Keratinocyte (primary cell): ENCODE data around the gene EMX2. TPM values are rescaled to one million over a fixed set of nuclear protein-coding genes. Genes with fewer than 3 reads are reported as not detected.

Experiments used
- DNase-seq: peaks from one replicate; pipeline ENCODE4 v3.0.0-alpha.2; 2011; ENCODE audit warnings: low read depth, missing footprints, low spot score
- FAIRE-seq: peaks from 2 replicates; lab custom pipeline; 2011; peaks lifted over from hg19 to GRCh38; lab: Jason Lieb, UNC
- H2AFZ ChIP-seq: 2 replicates; pipeline ENCODE4 v1.6.0; 2012; ENCODE audit warnings: low read length, control low read depth, inconsistent platforms; ENCODE audit not compliant: control insufficient read depth
- H3K27ac ChIP-seq: 2 replicates; pipeline ENCODE4 v1.5.1; 2011; ENCODE audit warnings: low read length; ENCODE audit not compliant: control insufficient read depth, insufficient read depth
- H3K27me3 ChIP-seq: 3 replicates; pipeline ENCODE4 v1.6.0; 2011; ENCODE audit warnings: low read length; ENCODE audit not compliant: control insufficient read depth, insufficient read depth; ENCODE audit errors: extremely low read depth
- H3K36me3 ChIP-seq, 2 experiments: 2 replicates in 1 of 2; 3 replicates in 1 of 2; pipeline ENCODE4 v1.5.1; 2011; ENCODE audit warnings: low read length in 2 of 2, mild to moderate bottlenecking in 1 of 2; ENCODE audit not compliant: control insufficient read depth in 2 of 2, insufficient read depth in 2 of 2; ENCODE audit errors: extremely low read depth in 1 of 2
- H3K4me1 ChIP-seq: 3 replicates; pipeline ENCODE4 v1.5.1; 2011; ENCODE audit warnings: low read length; ENCODE audit not compliant: control insufficient read depth, insufficient read depth; ENCODE audit errors: extremely low read depth
- H3K4me2 ChIP-seq: 3 replicates; pipeline ENCODE4 v1.6.0; 2011; ENCODE audit warnings: low read depth, low read length; ENCODE audit not compliant: control insufficient read depth, insufficient read depth; ENCODE audit errors: extremely low read depth
- H3K4me3 ChIP-seq, 3 experiments: fragments of 200-600 bp in 1 of 3; sonication (generic) in 1 of 3; 2 replicates in 2 of 3; 3 replicates in 1 of 3; pipeline ENCODE4 v1.5.1; 2011 to 2016; ENCODE audit warnings: low read length in 3 of 3, mild to moderate bottlenecking in 3 of 3, control low read depth in 2 of 3, inconsistent platforms in 1 of 3, low read depth in 1 of 3, mixed read lengths in 1 of 3, mixed run types in 1 of 3, moderate library complexity in 1 of 3; ENCODE audit not compliant: control insufficient read depth in 2 of 3, insufficient read depth in 2 of 3; ENCODE audit errors: extremely low read depth in 1 of 3
- H3K79me2 ChIP-seq: 2 replicates; pipeline ENCODE4 v1.6.0; 2012; ENCODE audit warnings: low read length; ENCODE audit not compliant: control insufficient read depth, insufficient read depth
- H3K9ac ChIP-seq: 3 replicates; pipeline ENCODE4 v1.6.0; 2011; ENCODE audit warnings: low read length; ENCODE audit not compliant: control insufficient read depth, insufficient read depth; ENCODE audit errors: extremely low read depth
- H3K9me1 ChIP-seq: 3 replicates; pipeline ENCODE4 v1.6.0; 2011; ENCODE audit warnings: low read length; ENCODE audit not compliant: control insufficient read depth, insufficient read depth; ENCODE audit errors: extremely low read depth
- H3K9me3 ChIP-seq: 2 replicates; pipeline ENCODE4 v1.5.1; 2012; ENCODE audit warnings: low read depth, low read length; ENCODE audit not compliant: control insufficient read depth
- H4K20me1 ChIP-seq: 3 replicates; pipeline ENCODE4 v1.6.0; 2011; ENCODE audit warnings: low read length; ENCODE audit not compliant: control insufficient read depth, insufficient read depth; ENCODE audit errors: extremely low read depth
- CTCF ChIP-seq, 3 experiments: IDR thresholded peaks in 1 of 3; conservative IDR thresholded peaks in 1 of 3; optimal IDR thresholded peaks in 1 of 3; 2 replicates in 2 of 3; 3 replicates in 1 of 3; pipeline versions ENCODE3 to v1.5.1; 2011; ENCODE audit warnings: low read length in 3 of 3, mild to moderate bottlenecking in 3 of 3, moderate library complexity in 2 of 3, control low read depth in 1 of 3, inconsistent platforms in 1 of 3; ENCODE audit not compliant: insufficient read depth in 2 of 3; ENCODE audit errors: extremely low read depth in 1 of 3
- EZH2 ChIP-seq: IDR thresholded peaks from one replicate; pipeline ENCODE4 v1.6.1; 2012; ENCODE audit warnings: inconsistent platforms, mild to moderate bottlenecking, low read length, moderate library complexity
- dilution Hi-C: fragments of 300-500 bp; cut with MboI; formaldehyde crosslinking; loops from one replicate; pipeline ENCODE4 v1.7.0; 2020; ENCODE audit warnings: low sequenced_read_pairs; ENCODE audit not compliant: extremely low pct_ligation_motif_present
- polyA plus RNA-seq, 5 experiments: library from polyadenylated mRNA; depleted of rRNA in 3 of 5; stranded (reverse) in 3 of 5; stranded (forward) in 1 of 5; unstranded in 1 of 5; fragments of >200 nt; gene quantifications; 1 replicate in 1 of 5; 2 replicates in 3 of 5; 3 replicates in 1 of 5; pipeline versions ENCODE4 v1.2.1 to v1.2.3, GENCODE V29; 2011 to 2012; ENCODE audit warnings: missing spikeins in 2 of 5, low read depth in 1 of 5, low replicate concordance in 1 of 5

EMX2 gene
- polyA plus RNA-seq, 1 donor (not counting 4 experiments of a cell fraction or from before 2014, with no cell fraction given): 2.8 TPM

GRCh38 chr10:117560942-117561341, 18.4 kb downstream of the EMX2 start:
- dilution Hi-C loops: no loop called here
- H2AFZ ChIP-seq: no peak overlapping the region
- H3K4me1 ChIP-seq: no peaks in the 10 kb centered on the region
- no peaks in the 10 kb centered on the region for H3K79me2 ChIP-seq
- DNase-seq (no peak), FAIRE-seq (no peak)
- H3K4me3 ChIP-seq: no peak overlapping the region
- H3K9me3 ChIP-seq: no peaks in the 10 kb centered on the region
- H3K9ac ChIP-seq: no peak overlapping the region
- TF ChIP-seq EZH2 (no peak), CTCF (optimal IDR thresholded peaks at IDR 0.05 in 1 of 3, IDR thresholded peaks at IDR 0.05 in 1 of 3, conservative IDR thresholded peaks at IDR 0.05 in 1 of 3; ENCODE audit: extremely low read depth in 1 of 3, insufficient read depth in 2 of 3, low read length in 3 of 3) (no peak)
- no peaks in the 10 kb centered on the region for H3K36me3 ChIP-seq
- no peaks in the 10 kb centered on the region for H4K20me1 ChIP-seq
- no peak overlapping the region for H3K4me2 ChIP-seq
- H3K27ac ChIP-seq: no peak overlapping the region
- H3K27me3 ChIP-seq: peaks cover 1% of the 10 kb centered on the region
- H3K9me1 ChIP-seq: no peaks in the 10 kb centered on the region

DNA sequence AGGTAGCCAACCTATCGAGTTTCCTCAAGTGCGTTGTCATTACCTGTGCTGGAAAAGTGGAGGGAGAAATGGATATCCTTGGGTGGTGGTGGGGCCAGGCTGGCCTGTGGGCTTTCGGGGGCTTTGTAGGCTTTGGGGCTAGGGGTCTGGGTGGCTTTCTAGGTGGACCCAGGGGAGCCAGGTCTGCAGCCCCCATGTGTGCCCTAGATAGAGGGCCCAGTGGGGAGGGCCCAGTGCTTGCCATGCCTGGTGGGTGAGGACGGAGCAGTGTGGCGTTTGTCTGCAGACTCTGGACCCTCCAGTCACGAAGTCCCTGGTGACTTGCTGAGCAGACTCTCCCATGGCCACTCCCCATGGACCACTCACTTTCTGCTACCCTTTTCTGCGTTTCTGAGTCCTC, 19.7 kb downstream of the EMX2 start:
- Histone ChIP-seq H3K9me1 (no peaks in the 10 kb centered on the region), H3K27ac (no peak overlapping the region), H3K9me3 (no peaks in the 10 kb centered on the region), H2AFZ (no peak overlapping the region), H3K4me1 (no peaks in the 10 kb centered on the region), H4K20me1 (no peaks in the 10 kb centered on the region), H3K4me3 (no peak overlapping the region), H3K9ac (no peak overlapping the region), H3K4me2 (no peak overlapping the region), H3K79me2 (no peaks in the 10 kb centered on the region), H3K36me3 (no peaks in the 10 kb centered on the region), H3K27me3 (no peaks in the 10 kb centered on the region)
- dilution Hi-C loops: no loop called here
- no peak for TF ChIP-seq EZH2
- TF ChIP-seq CTCF (optimal IDR thresholded peaks at IDR 0.05 in 1 of 3, IDR thresholded peaks at IDR 0.05 in 1 of 3, conservative IDR thresholded peaks at IDR 0.05 in 1 of 3; ENCODE audit: extremely low read depth in 1 of 3, insufficient read depth in 2 of 3, low read length in 3 of 3): no peak
- DNase-seq: no peak
- FAIRE-seq: no peak
